Spinal cord (tissue), 10 donors: ENCODE results near the gene KRTAP13-2. TPM values are rescaled to one million over a fixed set of nuclear protein-coding genes. Genes with fewer than 3 reads are reported as not detected.

Experiments used
- DNase-seq, 6 donors: peaks; one replicate each; pipeline versions ENCODE4 v3.0.0 to v3.0.0-alpha.2; 2013 to 2015; ENCODE audit warnings: low spot score in 6 of 6, low read depth in 4 of 6
- H3K27ac ChIP-seq: one replicate; pipeline ENCODE4 v1.5.1; 2013; ENCODE audit warnings: low read depth, low read length, control low read depth
- H3K27me3 ChIP-seq: one replicate; pipeline ENCODE4 v1.6.1; 2013; ENCODE audit warnings: low read length; ENCODE audit not compliant: control insufficient read depth, insufficient read depth
- H3K36me3 ChIP-seq: one replicate; pipeline ENCODE4 v1.6.1; 2013; ENCODE audit warnings: low read length; ENCODE audit not compliant: control insufficient read depth, insufficient read depth
- H3K4me1 ChIP-seq: one replicate; pipeline ENCODE4 v1.6.1; 2013; ENCODE audit warnings: low read length; ENCODE audit not compliant: control insufficient read depth, insufficient read depth
- H3K4me3 ChIP-seq: one replicate; pipeline ENCODE4 v1.5.1; 2013; ENCODE audit warnings: low read depth, low read length, control low read depth
- H3K9me3 ChIP-seq: one replicate; pipeline ENCODE4 v1.6.1; 2013; ENCODE audit warnings: low read length; ENCODE audit not compliant: control insufficient read depth, insufficient read depth
- WGBS: methylation state at CpG from one replicate; pipeline ENCODE4 v1.1.5; 2013; ENCODE audit warnings: missing lambda C conversion rate; ENCODE audit not compliant: insufficient coverage; 5-methylcytosine and 5-hydroxymethylcytosine counted together
- polyA plus RNA-seq, 2 donors: library from polyadenylated mRNA; unstranded; fragments of 120-200 nt; gene quantifications; one replicate each; pipeline ENCODE4 v1.2.1, GENCODE V29; 2013; ENCODE audit not compliant: insufficient read length in 2 of 2
- small RNA-seq: library from RNA; depleted of rRNA; stranded (forward); fragments of <200 nt; gene quantifications from one replicate; pipeline ENCODE3, GENCODE V24; 2014; ENCODE audit warnings: low replicate concordance
- total RNA-seq, 2 donors: library from RNA; depleted of rRNA in 1 of 2; stranded (reverse); fragments of 120-200 nt in 1 of 2; fragments of >200 nt in 1 of 2; gene quantifications; one replicate each; pipeline versions ENCODE4 v1.2.3 to v1.2.4, GENCODE V29; 2013 to 2014
- donor health status: healthy.

Gene KRTAP13-2
- total and polyA plus RNA-seq, 4 donors = not detected

DNA sequence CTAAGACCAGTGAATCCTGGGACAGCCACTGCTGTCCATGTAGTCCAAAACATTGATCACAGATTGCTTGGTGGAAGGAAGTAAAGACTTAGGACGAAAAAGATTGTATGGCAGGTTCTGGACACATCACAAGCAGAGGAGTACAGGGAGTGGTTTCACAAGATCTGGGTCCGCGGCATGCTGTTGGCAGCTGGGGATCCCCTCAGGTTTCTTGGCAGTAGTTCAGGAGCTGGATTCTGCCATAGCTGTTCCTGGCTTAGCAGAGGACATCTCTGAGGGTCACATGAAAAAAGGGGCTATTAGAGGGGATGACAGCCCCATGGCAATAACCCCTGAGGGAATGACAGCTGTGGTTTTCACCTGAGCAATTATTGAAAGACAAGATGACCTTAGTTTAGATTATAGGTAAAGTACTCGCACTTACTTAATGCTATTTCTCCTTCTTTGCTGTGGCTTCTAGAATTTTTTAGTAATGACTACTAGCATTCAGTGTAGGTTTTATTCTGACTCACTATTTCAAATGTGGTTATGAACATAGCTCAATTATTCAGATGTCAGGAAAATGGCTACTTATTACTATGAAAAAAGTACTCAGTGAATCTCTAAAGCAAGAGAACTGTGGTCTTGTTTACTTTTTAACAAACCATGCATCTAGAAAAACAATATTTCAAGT is 42.7 kb downstream of the KRTAP13-2 start:
- Histone ChIP-seq H3K9me3 (peaks cover 2% of the 10 kb centered on the region), H3K36me3 (no peaks in the 10 kb centered on the region), H3K4me3 (no peak overlapping the region), H3K27me3 (no peaks in the 10 kb centered on the region), H3K27ac (no peak overlapping the region), H3K4me1 (no peaks in the 10 kb centered on the region)
- no peak for DNase-seq
- 88% methylated on average over 3 of the region's 4 CpGs for WGBS

DNA sequence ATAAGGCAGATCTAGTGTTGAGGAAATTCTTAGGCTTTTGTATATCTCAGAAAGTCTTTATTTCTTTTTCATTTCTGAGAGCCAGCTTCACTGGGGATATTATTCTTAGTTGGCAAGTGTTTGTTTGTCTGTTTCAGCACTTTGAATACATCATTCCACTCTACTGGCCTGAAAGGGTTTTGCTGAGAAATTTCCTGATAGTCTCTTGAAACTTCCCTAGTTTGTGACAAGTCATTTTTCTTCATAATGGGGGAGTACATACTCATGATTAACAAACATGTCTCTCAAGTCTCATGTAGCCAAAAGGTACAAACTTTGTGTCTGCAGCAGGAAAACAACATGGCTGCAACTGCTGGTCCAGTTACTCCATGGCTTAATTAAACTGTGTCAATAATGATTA is 45.7 kb downstream of the KRTAP13-2 start:
- no peaks in the 10 kb centered on the region for H3K4me1 ChIP-seq
- DNase-seq = no peak
- H3K27ac ChIP-seq = no peak overlapping the region
- H3K27me3 ChIP-seq = no peaks in the 10 kb centered on the region
- H3K36me3 ChIP-seq = no peaks in the 10 kb centered on the region
- no peak overlapping the region for H3K4me3 ChIP-seq
- H3K9me3 ChIP-seq = peaks cover 2% of the 10 kb centered on the region

Small RNAs within 50 kb of the gene (small RNA-seq; reads per million reads assigned to genes)
- gene KRTAP23-1 = not detected
- gene MIR4327 = not detected

Other genes starting within 250 kb of the KRTAP13-2 start
- gene CLDN17, start 205.5 kb downstream of the KRTAP13-2 start, total RNA-seq = not detected
- not detected for gene CLDN17, start 205.5 kb downstream of the KRTAP13-2 start, polyA plus RNA-seq
- under 1 TPM in 1 of 2 donors, not detected in 1; 0.11 TPM for gene CLDN8, start 156.2 kb downstream of the KRTAP13-2 start, total RNA-seq
- gene CLDN8, start 156.2 kb downstream of the KRTAP13-2 start, polyA plus RNA-seq = under 1 TPM in 1 of 2 donors, not detected in 1; 0.20 TPM
- not detected for gene KRTAP24-1, start 89.3 kb downstream of the KRTAP13-2 start, total RNA-seq
- gene KRTAP24-1, start 89.3 kb downstream of the KRTAP13-2 start, polyA plus RNA-seq = not detected
- gene KRTAP25-1, start 82.8 kb downstream of the KRTAP13-2 start, total RNA-seq = not detected
- gene KRTAP25-1, start 82.8 kb downstream of the KRTAP13-2 start, polyA plus RNA-seq = not detected
- not detected for gene KRTAP26-1, start 52.0 kb downstream of the KRTAP13-2 start, total RNA-seq
- gene KRTAP26-1, start 52.0 kb downstream of the KRTAP13-2 start, polyA plus RNA-seq = not detected
- not detected for gene KRTAP27-1, start 34.6 kb downstream of the KRTAP13-2 start, total RNA-seq
- gene KRTAP27-1, start 34.6 kb downstream of the KRTAP13-2 start, polyA plus RNA-seq = not detected
- not detected for gene KRTAP23-1, start 23.7 kb downstream of the KRTAP13-2 start, total RNA-seq
- not detected for gene KRTAP23-1, start 23.7 kb downstream of the KRTAP13-2 start, polyA plus RNA-seq
- not detected for gene KRTAP13-1, start 23.8 kb upstream of the KRTAP13-2 start, total RNA-seq
- gene KRTAP13-1, start 23.8 kb upstream of the KRTAP13-2 start, polyA plus RNA-seq = not detected
- not detected for gene KRTAP13-3, start 53.7 kb upstream of the KRTAP13-2 start, total RNA-seq
- gene KRTAP13-3, start 53.7 kb upstream of the KRTAP13-2 start, polyA plus RNA-seq = not detected
- not detected for gene KRTAP13-4, start 57.9 kb upstream of the KRTAP13-2 start, total RNA-seq
- gene KRTAP13-4, start 57.9 kb upstream of the KRTAP13-2 start, polyA plus RNA-seq = not detected
- not detected for gene KRTAP15-1, start 68.0 kb upstream of the KRTAP13-2 start, total RNA-seq
- not detected for gene KRTAP15-1, start 68.0 kb upstream of the KRTAP13-2 start, polyA plus RNA-seq
- not detected for gene KRTAP19-1, start 108.1 kb upstream of the KRTAP13-2 start, total RNA-seq
- gene KRTAP19-1, start 108.1 kb upstream of the KRTAP13-2 start, polyA plus RNA-seq = not detected
- gene KRTAP19-2, start 115.2 kb upstream of the KRTAP13-2 start, total RNA-seq = not detected
- not detected for gene KRTAP19-2, start 115.2 kb upstream of the KRTAP13-2 start, polyA plus RNA-seq
- not detected for gene KRTAP19-3, start 119.7 kb upstream of the KRTAP13-2 start, total RNA-seq
- gene KRTAP19-3, start 119.7 kb upstream of the KRTAP13-2 start, polyA plus RNA-seq = not detected
- gene KRTAP19-4, start 124.9 kb upstream of the KRTAP13-2 start, total RNA-seq = not detected
- gene KRTAP19-4, start 124.9 kb upstream of the KRTAP13-2 start, polyA plus RNA-seq = not detected
- gene KRTAP19-5, start 129.9 kb upstream of the KRTAP13-2 start, total RNA-seq = not detected
- gene KRTAP19-5, start 129.9 kb upstream of the KRTAP13-2 start, polyA plus RNA-seq = not detected
- gene KRTAP19-6, start 169.6 kb upstream of the KRTAP13-2 start, total RNA-seq = not detected
- not detected for gene KRTAP19-6, start 169.6 kb upstream of the KRTAP13-2 start, polyA plus RNA-seq
- not detected for gene KRTAP19-7, start 189.0 kb upstream of the KRTAP13-2 start, total RNA-seq
- not detected for gene KRTAP19-7, start 189.0 kb upstream of the KRTAP13-2 start, polyA plus RNA-seq
- not detected for gene KRTAP22-2, start 218.1 kb upstream of the KRTAP13-2 start, total RNA-seq
- gene KRTAP22-2, start 218.1 kb upstream of the KRTAP13-2 start, polyA plus RNA-seq = not detected
- gene KRTAP6-3, start 220.2 kb upstream of the KRTAP13-2 start, total RNA-seq = not detected
- not detected for gene KRTAP6-3, start 220.2 kb upstream of the KRTAP13-2 start, polyA plus RNA-seq
- not detected for gene KRTAP6-2, start 226.6 kb upstream of the KRTAP13-2 start, total RNA-seq
- gene KRTAP6-2, start 226.6 kb upstream of the KRTAP13-2 start, polyA plus RNA-seq = not detected
- gene KRTAP22-1, start 228.8 kb upstream of the KRTAP13-2 start, total RNA-seq = not detected
- not detected for gene KRTAP22-1, start 228.8 kb upstream of the KRTAP13-2 start, polyA plus RNA-seq
- gene KRTAP6-1, start 241.7 kb upstream of the KRTAP13-2 start, total RNA-seq = not detected
- not detected for gene KRTAP6-1, start 241.7 kb upstream of the KRTAP13-2 start, polyA plus RNA-seq
- not detected for gene KRTAP20-1, start 244.2 kb upstream of the KRTAP13-2 start, total RNA-seq
- not detected for gene KRTAP20-1, start 244.2 kb upstream of the KRTAP13-2 start, polyA plus RNA-seq
- gene KRTAP20-4, start 248.4 kb upstream of the KRTAP13-2 start, total RNA-seq = not detected
- gene KRTAP20-4, start 248.4 kb upstream of the KRTAP13-2 start, polyA plus RNA-seq = not detected